ENCODE results near the gene DSCAM. TPM values are rescaled to one million over a fixed set of nuclear protein-coding genes. Genes with fewer than 3 reads are reported as not detected.

The DSCAM gene
- total RNA-seq, 4 donors from 2014 or later, result not detected

GRCh38 chr21:40235528-40235927, 611.4 kb downstream of the DSCAM start:
- no peak for TF ChIP-seq POLR2A (IDR thresholded peaks at IDR 0.05)
- TF ChIP-seq, protein P1, sequence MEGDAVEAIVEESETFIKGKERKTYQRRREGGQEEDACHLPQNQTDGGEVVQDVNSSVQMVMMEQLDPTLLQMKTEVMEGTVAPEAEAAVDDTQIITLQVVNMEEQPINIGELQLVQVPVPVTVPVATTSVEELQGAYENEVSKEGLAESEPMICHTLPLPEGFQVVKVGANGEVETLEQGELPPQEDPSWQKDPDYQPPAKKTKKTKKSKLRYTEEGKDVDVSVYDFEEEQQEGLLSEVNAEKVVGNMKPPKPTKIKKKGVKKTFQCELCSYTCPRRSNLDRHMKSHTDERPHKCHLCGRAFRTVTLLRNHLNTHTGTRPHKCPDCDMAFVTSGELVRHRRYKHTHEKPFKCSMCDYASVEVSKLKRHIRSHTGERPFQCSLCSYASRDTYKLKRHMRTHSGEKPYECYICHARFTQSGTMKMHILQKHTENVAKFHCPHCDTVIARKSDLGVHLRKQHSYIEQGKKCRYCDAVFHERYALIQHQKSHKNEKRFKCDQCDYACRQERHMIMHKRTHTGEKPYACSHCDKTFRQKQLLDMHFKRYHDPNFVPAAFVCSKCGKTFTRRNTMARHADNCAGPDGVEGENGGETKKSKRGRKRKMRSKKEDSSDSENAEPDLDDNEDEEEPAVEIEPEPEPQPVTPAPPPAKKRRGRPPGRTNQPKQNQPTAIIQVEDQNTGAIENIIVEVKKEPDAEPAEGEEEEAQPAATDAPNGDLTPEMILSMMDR (IDR thresholded peaks at IDR 0.05), result no peak
- H3K4me3 ChIP-seq (ENCODE audit: low read depth, poor library complexity, severe bottlenecking), result no peak overlapping the region
- WGBS, 2 donors, result 67 to 79% methylated on average over 5 of the region's 5 CpGs
- intact Hi-C loops (cut with DNase I; ENCODE audit: low total_unique reads), result no loop called here
- DNase-seq (ENCODE audit: low spot score in 2 of 2), result no peak

- TF ChIP-seq, protein P1 (IDR thresholded peaks at IDR 0.05), result no peak
- TF ChIP-seq POLR2A (IDR thresholded peaks at IDR 0.05), result no peak
- no peak for DNase-seq (ENCODE audit: low spot score in 2 of 2)
- no peak overlapping the region for H3K4me3 ChIP-seq (ENCODE audit: low read depth, poor library complexity, severe bottlenecking)
- 82 to 89% methylated on average over 2 of the region's 2 CpGs for WGBS, 2 donors
- intact Hi-C loops (cut with DNase I; ENCODE audit: low total_unique reads), result no loop called here
Measured at GRCh38 chr21:40231979-40232378, 615.0 kb downstream of the DSCAM start.

DNA sequence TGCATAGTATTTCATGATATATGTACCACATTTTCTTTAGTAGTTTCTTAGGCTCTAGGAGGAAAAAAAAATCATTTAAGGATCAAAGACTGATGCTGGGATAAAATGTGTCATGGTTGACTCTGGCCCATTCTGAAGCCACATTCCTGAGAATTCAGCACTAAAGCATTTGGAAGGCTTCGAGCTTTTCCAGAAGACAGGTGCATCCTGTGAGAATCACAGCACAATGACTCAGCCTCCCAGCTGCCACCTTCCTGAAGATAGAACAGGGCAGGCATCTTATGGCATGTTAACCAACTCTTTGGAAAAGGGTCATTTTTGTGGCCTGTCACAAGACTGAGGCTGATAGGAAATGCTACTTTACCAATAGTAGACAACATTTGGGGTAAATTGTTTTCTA, 619.9 kb downstream of the DSCAM start:
- H3K4me3 ChIP-seq (ENCODE audit: low read depth, poor library complexity, severe bottlenecking), result no peak overlapping the region
- TF ChIP-seq, protein P1 (IDR thresholded peaks at IDR 0.05), result no peak
- no peak for TF ChIP-seq POLR2A (IDR thresholded peaks at IDR 0.05)
- whole genome bisulfite sequencing, 2 donors, result 67 to 82% methylated on average over 1 of the region's 1 CpG
- intact Hi-C loops (cut with DNase I; ENCODE audit: low total_unique reads), result no loop called here
- no peak for DNase-seq (ENCODE audit: low spot score in 2 of 2)

GRCh38 chr21:40215941-40216340, 631.0 kb downstream of the DSCAM start:
- 36 to 38% methylated on average over 2 of the region's 2 CpGs for whole genome bisulfite sequencing, 2 donors
- no peak for TF ChIP-seq POLR2A (IDR thresholded peaks at IDR 0.05)
- TF ChIP-seq, protein P1 (IDR thresholded peaks at IDR 0.05), result no peak
- no peak for DNase-seq (ENCODE audit: low spot score in 2 of 2)
- intact Hi-C loops (cut with DNase I; ENCODE audit: low total_unique reads), result no loop called here
- no peak overlapping the region for H3K4me3 ChIP-seq (ENCODE audit: low read depth, poor library complexity, severe bottlenecking)

DNA sequence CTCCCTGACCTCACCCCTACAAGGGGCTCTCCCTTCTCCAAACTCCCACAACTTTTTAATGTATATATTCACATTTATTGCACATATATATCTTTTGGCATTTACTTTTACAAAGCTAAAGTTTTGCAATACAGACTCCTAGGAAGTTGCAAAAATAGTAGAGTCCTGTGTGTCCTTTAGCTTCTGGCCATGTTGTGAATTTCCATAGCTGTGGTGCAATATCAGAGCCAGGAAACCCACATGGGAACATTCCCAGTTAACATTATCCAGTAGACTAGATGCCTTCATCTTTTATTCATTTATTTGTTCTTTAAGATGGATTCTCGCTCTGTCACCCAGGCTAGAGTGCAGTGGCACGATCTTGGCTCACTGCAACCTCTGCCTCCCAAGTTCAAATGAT, 636.7 kb downstream of the DSCAM start:
- intact Hi-C loops (cut with DNase I; ENCODE audit: low total_unique reads), result no loop called here
- TF ChIP-seq, protein P1 (IDR thresholded peaks at IDR 0.05), result no peak
- no peak for TF ChIP-seq POLR2A (IDR thresholded peaks at IDR 0.05)
- no peak overlapping the region for H3K4me3 ChIP-seq (ENCODE audit: low read depth, poor library complexity, severe bottlenecking)
- 90 to 94% methylated on average over 2 of the region's 2 CpGs for WGBS, 2 donors
- DNase-seq (ENCODE audit: low spot score in 2 of 2), result no peak

DNA sequence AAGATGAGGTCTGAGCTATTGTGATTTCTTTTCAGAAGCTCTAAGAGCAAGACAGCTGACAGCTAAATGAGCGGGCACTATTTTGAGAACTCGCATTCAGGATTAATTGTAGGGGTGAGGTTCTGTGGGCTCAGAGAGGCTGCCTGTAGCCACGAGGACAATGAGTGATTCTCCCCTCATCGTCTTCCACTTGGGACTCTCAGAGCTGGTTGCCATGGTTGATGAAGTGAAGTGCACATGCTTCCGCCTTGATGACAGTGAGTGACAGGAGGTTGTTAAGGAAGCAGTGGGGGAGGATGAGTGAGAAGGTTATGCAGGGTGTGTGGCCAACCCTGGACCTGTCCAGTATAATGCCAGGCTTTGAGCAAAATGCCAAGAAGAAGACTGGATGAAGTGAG, 638.0 kb downstream of the DSCAM start:
- no peak for DNase-seq (ENCODE audit: low spot score in 2 of 2)

More for the DNA sequence above, 638.0 kb downstream of the DSCAM start:
- intact Hi-C loops (cut with DNase I; ENCODE audit: low total_unique reads), result no loop called here
- no peak for TF ChIP-seq POLR2A (IDR thresholded peaks at IDR 0.05)
- TF ChIP-seq, protein P1 (IDR thresholded peaks at IDR 0.05), result no peak
- no peak overlapping the region for H3K4me3 ChIP-seq (ENCODE audit: low read depth, poor library complexity, severe bottlenecking)
- WGBS, 2 donors, result 80 to 83% methylated on average over 5 of the region's 5 CpGs
